ENCODE data around the gene ABTB2. TPM values are rescaled to one million over a fixed set of nuclear protein-coding genes. Genes with fewer than 3 reads are reported as not detected.

Gene ABTB2
- total and polyA plus RNA-seq, 2 donors (not counting 1 experiment from before 2014, with no cell fraction given): 1.0 to 5.8 TPM

DNA sequence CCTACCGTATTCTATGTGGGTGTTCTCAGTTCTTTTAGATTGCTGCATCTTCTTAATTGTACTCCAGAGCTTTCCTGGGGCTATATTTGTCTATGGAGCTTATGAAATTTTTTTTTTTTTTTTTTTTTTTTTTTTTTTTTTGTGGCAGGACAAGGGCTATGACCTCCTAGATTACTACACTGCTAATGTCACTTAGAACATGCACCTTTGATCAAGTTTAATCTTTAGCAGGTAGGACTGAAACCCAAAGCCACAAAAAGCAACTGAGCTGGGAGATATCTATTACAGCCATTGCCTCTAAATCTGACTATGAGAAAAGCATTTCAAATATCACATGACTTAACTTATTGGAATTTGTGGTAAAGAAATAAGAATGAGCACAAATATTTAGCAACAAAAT, 21.7 kb upstream of the ABTB2 start:
- H3K4me2 ChIP-seq (ENCODE audit: extremely low read depth, insufficient read depth, low read length): no peak overlapping the region
- no peak overlapping the region for H3K27ac ChIP-seq (ENCODE audit: insufficient read depth, low read length)
- no peaks in the 10 kb centered on the region for H3K79me2 ChIP-seq (ENCODE audit: control insufficient read depth, insufficient read depth, low read length)
- no peak for TF ChIP-seq EZH2 (IDR thresholded peaks at IDR 0.05; ENCODE audit: low read length, missing control alignments)
- TF ChIP-seq, protein P1, sequence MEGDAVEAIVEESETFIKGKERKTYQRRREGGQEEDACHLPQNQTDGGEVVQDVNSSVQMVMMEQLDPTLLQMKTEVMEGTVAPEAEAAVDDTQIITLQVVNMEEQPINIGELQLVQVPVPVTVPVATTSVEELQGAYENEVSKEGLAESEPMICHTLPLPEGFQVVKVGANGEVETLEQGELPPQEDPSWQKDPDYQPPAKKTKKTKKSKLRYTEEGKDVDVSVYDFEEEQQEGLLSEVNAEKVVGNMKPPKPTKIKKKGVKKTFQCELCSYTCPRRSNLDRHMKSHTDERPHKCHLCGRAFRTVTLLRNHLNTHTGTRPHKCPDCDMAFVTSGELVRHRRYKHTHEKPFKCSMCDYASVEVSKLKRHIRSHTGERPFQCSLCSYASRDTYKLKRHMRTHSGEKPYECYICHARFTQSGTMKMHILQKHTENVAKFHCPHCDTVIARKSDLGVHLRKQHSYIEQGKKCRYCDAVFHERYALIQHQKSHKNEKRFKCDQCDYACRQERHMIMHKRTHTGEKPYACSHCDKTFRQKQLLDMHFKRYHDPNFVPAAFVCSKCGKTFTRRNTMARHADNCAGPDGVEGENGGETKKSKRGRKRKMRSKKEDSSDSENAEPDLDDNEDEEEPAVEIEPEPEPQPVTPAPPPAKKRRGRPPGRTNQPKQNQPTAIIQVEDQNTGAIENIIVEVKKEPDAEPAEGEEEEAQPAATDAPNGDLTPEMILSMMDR (conservative IDR thresholded peaks at IDR 0.05 in 1 of 2, IDR thresholded peaks at IDR 0.05 in 1 of 2; ENCODE audit: low read depth in 1 of 2, low read length in 2 of 2): no peak
- H3K36me3 ChIP-seq (ENCODE audit: control insufficient read depth, insufficient read depth, low read length): no peaks in the 10 kb centered on the region
- H3K9me3 ChIP-seq (ENCODE audit: control insufficient read depth, insufficient read depth, low read depth, low read length): no peaks in the 10 kb centered on the region
- H3K27me3 ChIP-seq (ENCODE audit: control insufficient read depth, insufficient read depth, low read length): no peaks in the 10 kb centered on the region
- no peak overlapping the region for H3K9ac ChIP-seq (ENCODE audit: insufficient read depth, low read length)
- no peak overlapping the region for H3K4me3 ChIP-seq (replicated peaks in 1 of 4; ENCODE audit: control extremely low read depth in 1 of 4, insufficient read depth in 1 of 4, low read depth in 3 of 4, low read length in 4 of 4)
- peaks cover 3% of the 10 kb centered on the region for H3K4me1 ChIP-seq (ENCODE audit: control insufficient read depth, extremely low read depth, insufficient read depth, low read length)
- no peak overlapping the region for H2AFZ ChIP-seq (ENCODE audit: low read length)
- no peaks in the 10 kb centered on the region for H4K20me1 ChIP-seq (ENCODE audit: control insufficient read depth, extremely low read depth, insufficient read depth, low read length)
- no peak for DNase-seq (ENCODE audit: low read depth in 2 of 2)

DNA sequence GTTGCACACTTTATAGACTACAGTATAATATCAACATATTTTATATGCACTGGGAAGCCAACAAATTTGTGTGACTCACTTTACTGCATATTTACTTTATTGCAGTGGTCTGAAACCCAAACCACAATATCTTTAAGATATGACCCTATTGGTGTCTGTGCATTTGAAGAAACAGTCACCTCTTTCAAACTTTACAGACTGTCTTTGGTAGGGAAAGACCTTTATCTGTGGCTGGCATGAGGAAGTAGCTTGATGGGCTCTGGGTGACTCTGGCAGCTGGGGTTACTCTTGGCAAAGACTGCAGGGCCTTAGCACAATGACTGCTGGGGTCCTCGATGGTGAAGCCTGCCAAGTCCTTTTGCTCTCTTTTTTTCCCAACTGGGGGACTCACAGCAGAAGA, 21.3 kb upstream of the ABTB2 start:
- H3K4me1 ChIP-seq (ENCODE audit: control insufficient read depth, extremely low read depth, insufficient read depth, low read length): peaks cover 3% of the 10 kb centered on the region
- H3K4me3 ChIP-seq (replicated peaks in 1 of 4; ENCODE audit: control extremely low read depth in 1 of 4, insufficient read depth in 1 of 4, low read depth in 3 of 4, low read length in 4 of 4): no peak overlapping the region
- peak; percentile 31 to 72 for DNase-seq (ENCODE audit: low read depth in 2 of 2)
- H3K27ac ChIP-seq (ENCODE audit: insufficient read depth, low read length): no peak overlapping the region
- H2AFZ ChIP-seq (ENCODE audit: low read length): no peak overlapping the region
- TF ChIP-seq, protein P1 (conservative IDR thresholded peaks at IDR 0.05 in 1 of 2, IDR thresholded peaks at IDR 0.05 in 1 of 2; ENCODE audit: low read depth in 1 of 2, low read length in 2 of 2): no peak
- no peak for TF ChIP-seq EZH2 (IDR thresholded peaks at IDR 0.05; ENCODE audit: low read length, missing control alignments)
- H4K20me1 ChIP-seq (ENCODE audit: control insufficient read depth, extremely low read depth, insufficient read depth, low read length): no peaks in the 10 kb centered on the region
- H3K27me3 ChIP-seq (ENCODE audit: control insufficient read depth, insufficient read depth, low read length): no peaks in the 10 kb centered on the region
- H3K9ac ChIP-seq (ENCODE audit: insufficient read depth, low read length): no peak overlapping the region
- H3K36me3 ChIP-seq (ENCODE audit: control insufficient read depth, insufficient read depth, low read length): no peaks in the 10 kb centered on the region
- no peaks in the 10 kb centered on the region for H3K9me3 ChIP-seq (ENCODE audit: control insufficient read depth, insufficient read depth, low read depth, low read length)
- no peaks in the 10 kb centered on the region for H3K79me2 ChIP-seq (ENCODE audit: control insufficient read depth, insufficient read depth, low read length)
- H3K4me2 ChIP-seq (ENCODE audit: extremely low read depth, insufficient read depth, low read length): no peak overlapping the region

DNA sequence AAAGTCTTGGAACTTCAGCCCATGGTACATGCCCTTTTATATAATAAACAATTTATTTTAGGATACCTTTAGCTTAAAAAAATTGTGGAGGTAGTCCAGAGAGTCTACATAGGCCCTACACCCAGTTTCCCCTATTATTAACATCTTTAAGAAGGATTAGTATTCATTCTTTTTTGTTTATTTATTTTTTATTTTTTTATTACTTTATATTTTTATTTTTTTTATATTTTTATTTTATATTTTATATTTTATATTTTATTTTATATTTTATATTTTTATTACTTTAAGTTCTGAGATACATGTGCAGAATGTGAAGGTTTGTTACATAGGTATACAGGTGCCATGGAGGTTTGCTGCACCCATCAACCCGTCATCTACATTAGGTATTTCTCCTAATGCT, 15.9 kb upstream of the ABTB2 start:
- Histone ChIP-seq H3K27me3 (ENCODE audit: control insufficient read depth, insufficient read depth, low read length) (no peaks in the 10 kb centered on the region), H3K9ac (ENCODE audit: insufficient read depth, low read length) (no peak overlapping the region), H3K27ac (ENCODE audit: insufficient read depth, low read length) (no peak overlapping the region), H3K79me2 (ENCODE audit: control insufficient read depth, insufficient read depth, low read length) (no peaks in the 10 kb centered on the region), H3K36me3 (ENCODE audit: control insufficient read depth, insufficient read depth, low read length) (no peaks in the 10 kb centered on the region), H3K9me3 (ENCODE audit: control insufficient read depth, insufficient read depth, low read depth, low read length) (no peaks in the 10 kb centered on the region), H3K4me2 (ENCODE audit: extremely low read depth, insufficient read depth, low read length) (no peak overlapping the region), H3K4me3 (replicated peaks in 1 of 4; ENCODE audit: control extremely low read depth in 1 of 4, insufficient read depth in 1 of 4, low read depth in 3 of 4, low read length in 4 of 4) (no peak overlapping the region), H4K20me1 (ENCODE audit: control insufficient read depth, extremely low read depth, insufficient read depth, low read length) (no peaks in the 10 kb centered on the region), H2AFZ (ENCODE audit: low read length) (no peak overlapping the region), H3K4me1 (ENCODE audit: control insufficient read depth, extremely low read depth, insufficient read depth, low read length) (no peaks in the 10 kb centered on the region)
- TF ChIP-seq, protein P1 (conservative IDR thresholded peaks at IDR 0.05 in 1 of 2, IDR thresholded peaks at IDR 0.05 in 1 of 2; ENCODE audit: low read depth in 1 of 2, low read length in 2 of 2): no peak
- no peak for DNase-seq (ENCODE audit: low read depth in 2 of 2)
